ENCODE results near the gene KRTAP10-8. TPM values are rescaled to one million over a fixed set of nuclear protein-coding genes. Genes with fewer than 3 reads are reported as not detected.

Gene KRTAP10-8
- total RNA-seq, 1 experiment from 2014 or later, result not detected

Other genes starting within 250 kb of the KRTAP10-8 start
- gene LRRC3, start 156.6 kb upstream of the KRTAP10-8 start, total RNA-seq (2022), result 0.40 and 0.61 TPM in 2 replicates
- gene KRTAP10-1, start 71.9 kb upstream of the KRTAP10-8 start, total RNA-seq (2022), result not detected in 2 replicates
- not detected in 2 replicates for gene KRTAP10-2, start 60.6 kb upstream of the KRTAP10-8 start, total RNA-seq (2022)
- not detected in 2 replicates for gene KRTAP10-3, start 53.3 kb upstream of the KRTAP10-8 start, total RNA-seq (2022)
- gene KRTAP10-4, start 38.4 kb upstream of the KRTAP10-8 start, total RNA-seq (2022), result not detected in 2 replicates
- not detected in 2 replicates for gene KRTAP10-5, start 31.5 kb upstream of the KRTAP10-8 start, total RNA-seq (2022)
- not detected in 2 replicates for gene KRTAP10-6, start 19.6 kb upstream of the KRTAP10-8 start, total RNA-seq (2022)
- gene KRTAP10-7, start 11.5 kb upstream of the KRTAP10-8 start, total RNA-seq (2022), result not detected in 2 replicates
- not detected in 2 replicates for gene KRTAP10-9, start 15.0 kb downstream of the KRTAP10-8 start, total RNA-seq (2022)
- not detected in 2 replicates for gene KRTAP10-10, start 25.3 kb downstream of the KRTAP10-8 start, total RNA-seq (2022)
- gene KRTAP10-11, start 34.3 kb downstream of the KRTAP10-8 start, total RNA-seq (2022), result not detected in 2 replicates
- not detected in 2 replicates for gene KRTAP12-4, start 42.6 kb downstream of the KRTAP10-8 start, total RNA-seq (2022)
- gene KRTAP12-3, start 45.9 kb downstream of the KRTAP10-8 start, total RNA-seq (2022), result not detected in 2 replicates
- not detected in 2 replicates for gene KRTAP12-2, start 54.8 kb downstream of the KRTAP10-8 start, total RNA-seq (2022)
- not detected in 2 replicates for gene KRTAP12-1, start 70.1 kb downstream of the KRTAP10-8 start, total RNA-seq (2022)
- gene KRTAP10-12, start 85.1 kb downstream of the KRTAP10-8 start, total RNA-seq (2022), result not detected in 2 replicates
- gene TSPEAR, start 99.5 kb downstream of the KRTAP10-8 start, total RNA-seq (2022), result not detected in 2 replicates
- gene UBE2G2, start 189.7 kb downstream of the KRTAP10-8 start, total RNA-seq (2022), result 61.7 and 70.8 TPM in 2 replicates
- 56.7 and 58.1 TPM in 2 replicates for gene SUMO3, start 206.0 kb downstream of the KRTAP10-8 start, total RNA-seq (2022)

Measured in Calu3 (cell line).